Activated naive CD4-positive, alpha-beta T cell (primary cell): ENCODE data around the gene OR4S2.

ENCODE experiments used
- DNase-seq, 4 experiments: peaks; one replicate each; lab custom pipeline; 2025; lab: John Stamatoyannopoulos, UW

Gene OR4S2

GRCh38 chr11:55648027-55648426 lies at the start of gene OR4S2:
Gene OR4S2, plus strand, starts transcription at chr11:55648327. Its CDS starts 2,577 bp downstream, at chr11:55650904.
- DNase-seq = no peak

GRCh38 chr11:55607545-55607944 lies 40.6 kb upstream of the OR4S2 start, which contains the start of gene OR4C11:
Gene OR4C11, minus strand, starts transcription at chr11:55607645. Its CDS starts 3,272 bp downstream, at chr11:55604373.
- DNase-seq = no peak

GRCh38 chr11:55624531-55624930 lies 23.6 kb upstream of the OR4S2 start:
- no peak for DNase-seq

GRCh38 chr11:55634813-55635212 lies 13.3 kb upstream of the OR4S2 start, which contains the start of gene OR4P4:
Gene OR4P4, plus strand, starts transcription at chr11:55635113.
- DNase-seq = no peak

GRCh38 chr11:55652560-55652959 lies 4.4 kb downstream of the OR4S2 start:
- no peak for DNase-seq

GRCh38 chr11:55655096-55655495 lies 7.0 kb downstream of the OR4S2 start:
- DNase-seq = no peak

- no peak for DNase-seq
Measured at GRCh38 chr11:55658031-55658573, 10.0 kb downstream of the OR4S2 start.

- no peak for DNase-seq
Measured at GRCh38 chr11:55658608-55659007, 10.5 kb downstream of the OR4S2 start.

- DNase-seq = no peak
Measured at GRCh38 chr11:55661901-55662300, 13.8 kb downstream of the OR4S2 start, which contains the start of gene OR4C6. Gene OR4C6, plus strand, starts transcription at chr11:55662201. Its CDS starts 2,966 bp downstream, at chr11:55665167.

- no peak for DNase-seq
Measured at GRCh38 chr11:55669376-55669775, 21.2 kb downstream of the OR4S2 start.

GRCh38 chr11:55673860-55674259 lies 25.7 kb downstream of the OR4S2 start:
- DNase-seq = no peak

GRCh38 chr11:55697817-55698216 lies 49.7 kb downstream of the OR4S2 start:
- no peak for DNase-seq

- no peak for DNase-seq
Measured at GRCh38 chr11:55701429-55701828, 53.3 kb downstream of the OR4S2 start.
